H1 (cell line): ENCODE results near the gene ITSN1. TPM values are rescaled to one million over a fixed set of nuclear protein-coding genes. Genes with fewer than 3 reads are reported as not detected.

Experiments used
- ASH2L ChIP-seq: fragments of 200-600, 300-600 bp; sonication (generic); IDR thresholded peaks from one replicate; pipeline ENCODE4 v1.7.1; 2017; ENCODE audit warnings: low read length
- CBX5 ChIP-seq: fragments of 300-800, 300-1000 bp; sonication (generic); IDR thresholded peaks from 2 replicates; pipeline ENCODE4 v1.7.1; 2016; ENCODE audit warnings: antibody characterized with exemption, low read length, low read depth
- CREB1 ChIP-seq: IDR thresholded peaks from 2 replicates; pipeline ENCODE4 v1.6.1; 2012; ENCODE audit warnings: inconsistent platforms
- GTF2F1 ChIP-seq: IDR thresholded peaks from 2 replicates; pipeline ENCODE4 v1.6.1; 2012; ENCODE audit warnings: low read depth, low read length, improper control_type of control experiment, borderline replicate concordance
- MAFK ChIP-seq: IDR thresholded peaks from 2 replicates; pipeline ENCODE4 v1.6.1; 2012; ENCODE audit warnings: low read depth, mild to moderate bottlenecking, improper control_type of control experiment, low read length
- SP2 ChIP-seq: IDR thresholded peaks from 2 replicates; pipeline ENCODE4 v1.6.1; 2012; ENCODE audit warnings: mild to moderate bottlenecking, low read length, inconsistent platforms
- polyA plus RNA-seq, 7 experiments: library from polyadenylated mRNA; depleted of rRNA in 3 of 7; stranded (reverse) in 5 of 7; unstranded in 2 of 7; fragments of >200 nt in 5 of 7; fragments of 200-250 nt in 2 of 7; gene quantifications; 1 replicate in 5 of 7; 2 replicates in 1 of 7; 4 replicates in 1 of 7; pipeline versions ENCODE4 v1.2.1 to v1.2.3, GENCODE V29; 2011 to 2013; ENCODE audit warnings: missing spikeins in 2 of 7, mixed read lengths in 2 of 7
- total RNA-seq: library from RNA; stranded (reverse); fragmentation: NEBNext Ultra II Directional; extraction: Animal tissue kit (Norgen Biotek cat#: 25700); gene quantifications from 2 replicates; pipeline ENCODE4 v1.2.1, GENCODE V29; 2021
- TF ChIP-seq, protein P1 (sequence below): fragments of 300-600 bp; sonication (generic); IDR thresholded peaks from 2 replicates; pipeline ENCODE4 v1.7.1; 2012; ENCODE audit warnings: low read length, moderate library complexity, mild to moderate bottlenecking, inconsistent platforms; ENCODE audit not compliant: insufficient replicate concordance

The ITSN1 gene
- total and polyA plus RNA-seq, 2 of the 8 experiments (the other 6 are each of a cell fraction or from before 2014, with no cell fraction given) = 60.8 to 78.1 TPM

DNA sequence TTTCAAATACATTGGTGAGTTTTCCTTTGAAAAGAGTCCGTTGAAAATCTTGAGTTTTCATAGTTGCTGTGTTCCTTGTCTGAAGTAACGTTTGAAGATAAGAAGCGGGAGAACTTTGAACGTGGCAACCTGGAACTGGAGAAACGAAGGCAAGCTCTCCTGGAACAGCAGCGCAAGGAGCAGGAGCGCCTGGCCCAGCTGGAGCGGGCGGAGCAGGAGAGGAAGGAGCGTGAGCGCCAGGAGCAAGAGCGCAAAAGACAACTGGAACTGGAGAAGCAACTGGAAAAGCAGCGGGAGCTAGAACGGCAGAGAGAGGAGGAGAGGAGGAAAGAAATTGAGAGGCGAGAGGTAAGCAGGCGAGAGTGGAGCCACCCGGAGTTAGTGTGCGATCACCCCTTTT, 129.7 kb downstream of the ITSN1 start (continued):
- no peak for TF ChIP-seq ASH2L
- TF ChIP-seq GTF2F1 = no peak
- TF ChIP-seq SP2 = no peak
- no peak for TF ChIP-seq CBX5
- TF ChIP-seq CREB1 = no peak
- TF ChIP-seq, protein P1, sequence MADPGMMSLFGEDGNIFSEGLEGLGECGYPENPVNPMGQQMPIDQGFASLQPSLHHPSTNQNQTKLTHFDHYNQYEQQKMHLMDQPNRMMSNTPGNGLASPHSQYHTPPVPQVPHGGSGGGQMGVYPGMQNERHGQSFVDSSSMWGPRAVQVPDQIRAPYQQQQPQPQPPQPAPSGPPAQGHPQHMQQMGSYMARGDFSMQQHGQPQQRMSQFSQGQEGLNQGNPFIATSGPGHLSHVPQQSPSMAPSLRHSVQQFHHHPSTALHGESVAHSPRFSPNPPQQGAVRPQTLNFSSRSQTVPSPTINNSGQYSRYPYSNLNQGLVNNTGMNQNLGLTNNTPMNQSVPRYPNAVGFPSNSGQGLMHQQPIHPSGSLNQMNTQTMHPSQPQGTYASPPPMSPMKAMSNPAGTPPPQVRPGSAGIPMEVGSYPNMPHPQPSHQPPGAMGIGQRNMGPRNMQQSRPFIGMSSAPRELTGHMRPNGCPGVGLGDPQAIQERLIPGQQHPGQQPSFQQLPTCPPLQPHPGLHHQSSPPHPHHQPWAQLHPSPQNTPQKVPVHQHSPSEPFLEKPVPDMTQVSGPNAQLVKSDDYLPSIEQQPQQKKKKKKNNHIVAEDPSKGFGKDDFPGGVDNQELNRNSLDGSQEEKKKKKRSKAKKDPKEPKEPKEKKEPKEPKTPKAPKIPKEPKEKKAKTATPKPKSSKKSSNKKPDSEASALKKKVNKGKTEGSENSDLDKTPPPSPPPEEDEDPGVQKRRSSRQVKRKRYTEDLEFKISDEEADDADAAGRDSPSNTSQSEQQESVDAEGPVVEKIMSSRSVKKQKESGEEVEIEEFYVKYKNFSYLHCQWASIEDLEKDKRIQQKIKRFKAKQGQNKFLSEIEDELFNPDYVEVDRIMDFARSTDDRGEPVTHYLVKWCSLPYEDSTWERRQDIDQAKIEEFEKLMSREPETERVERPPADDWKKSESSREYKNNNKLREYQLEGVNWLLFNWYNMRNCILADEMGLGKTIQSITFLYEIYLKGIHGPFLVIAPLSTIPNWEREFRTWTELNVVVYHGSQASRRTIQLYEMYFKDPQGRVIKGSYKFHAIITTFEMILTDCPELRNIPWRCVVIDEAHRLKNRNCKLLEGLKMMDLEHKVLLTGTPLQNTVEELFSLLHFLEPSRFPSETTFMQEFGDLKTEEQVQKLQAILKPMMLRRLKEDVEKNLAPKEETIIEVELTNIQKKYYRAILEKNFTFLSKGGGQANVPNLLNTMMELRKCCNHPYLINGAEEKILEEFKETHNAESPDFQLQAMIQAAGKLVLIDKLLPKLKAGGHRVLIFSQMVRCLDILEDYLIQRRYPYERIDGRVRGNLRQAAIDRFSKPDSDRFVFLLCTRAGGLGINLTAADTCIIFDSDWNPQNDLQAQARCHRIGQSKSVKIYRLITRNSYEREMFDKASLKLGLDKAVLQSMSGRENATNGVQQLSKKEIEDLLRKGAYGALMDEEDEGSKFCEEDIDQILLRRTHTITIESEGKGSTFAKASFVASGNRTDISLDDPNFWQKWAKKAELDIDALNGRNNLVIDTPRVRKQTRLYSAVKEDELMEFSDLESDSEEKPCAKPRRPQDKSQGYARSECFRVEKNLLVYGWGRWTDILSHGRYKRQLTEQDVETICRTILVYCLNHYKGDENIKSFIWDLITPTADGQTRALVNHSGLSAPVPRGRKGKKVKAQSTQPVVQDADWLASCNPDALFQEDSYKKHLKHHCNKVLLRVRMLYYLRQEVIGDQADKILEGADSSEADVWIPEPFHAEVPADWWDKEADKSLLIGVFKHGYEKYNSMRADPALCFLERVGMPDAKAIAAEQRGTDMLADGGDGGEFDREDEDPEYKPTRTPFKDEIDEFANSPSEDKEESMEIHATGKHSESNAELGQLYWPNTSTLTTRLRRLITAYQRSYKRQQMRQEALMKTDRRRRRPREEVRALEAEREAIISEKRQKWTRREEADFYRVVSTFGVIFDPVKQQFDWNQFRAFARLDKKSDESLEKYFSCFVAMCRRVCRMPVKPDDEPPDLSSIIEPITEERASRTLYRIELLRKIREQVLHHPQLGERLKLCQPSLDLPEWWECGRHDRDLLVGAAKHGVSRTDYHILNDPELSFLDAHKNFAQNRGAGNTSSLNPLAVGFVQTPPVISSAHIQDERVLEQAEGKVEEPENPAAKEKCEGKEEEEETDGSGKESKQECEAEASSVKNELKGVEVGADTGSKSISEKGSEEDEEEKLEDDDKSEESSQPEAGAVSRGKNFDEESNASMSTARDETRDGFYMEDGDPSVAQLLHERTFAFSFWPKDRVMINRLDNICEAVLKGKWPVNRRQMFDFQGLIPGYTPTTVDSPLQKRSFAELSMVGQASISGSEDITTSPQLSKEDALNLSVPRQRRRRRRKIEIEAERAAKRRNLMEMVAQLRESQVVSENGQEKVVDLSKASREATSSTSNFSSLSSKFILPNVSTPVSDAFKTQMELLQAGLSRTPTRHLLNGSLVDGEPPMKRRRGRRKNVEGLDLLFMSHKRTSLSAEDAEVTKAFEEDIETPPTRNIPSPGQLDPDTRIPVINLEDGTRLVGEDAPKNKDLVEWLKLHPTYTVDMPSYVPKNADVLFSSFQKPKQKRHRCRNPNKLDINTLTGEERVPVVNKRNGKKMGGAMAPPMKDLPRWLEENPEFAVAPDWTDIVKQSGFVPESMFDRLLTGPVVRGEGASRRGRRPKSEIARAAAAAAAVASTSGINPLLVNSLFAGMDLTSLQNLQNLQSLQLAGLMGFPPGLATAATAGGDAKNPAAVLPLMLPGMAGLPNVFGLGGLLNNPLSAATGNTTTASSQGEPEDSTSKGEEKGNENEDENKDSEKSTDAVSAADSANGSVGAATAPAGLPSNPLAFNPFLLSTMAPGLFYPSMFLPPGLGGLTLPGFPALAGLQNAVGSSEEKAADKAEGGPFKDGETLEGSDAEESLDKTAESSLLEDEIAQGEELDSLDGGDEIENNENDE = no peak
- TF ChIP-seq MAFK = no peak
